Peyer's patch (tissue), 4 donors: Measurements from ENCODE around the gene ATXN1.

Experiments
- CTCF ChIP-seq, 6 experiments: fragments of 450-650 bp in 4 of 6; fragments of 200-600 bp in 2 of 6; sonication (generic) in 1 of 6; IDR thresholded peaks; one replicate each; pipeline ENCODE4 v1.5.1; 2017 to 2019; ENCODE audit warnings: antibody characterized with exemption in 6 of 6, mild to moderate bottlenecking in 3 of 6, moderate library complexity in 1 of 6
- POLR2A ChIP-seq, 2 donors: fragments of 450-650 bp; IDR thresholded peaks; one replicate each; pipeline ENCODE4 v1.5.1; 2017; ENCODE audit warnings: antibody characterized with exemption in 2 of 2, mild to moderate bottlenecking in 2 of 2, moderate library complexity in 2 of 2

- TF ChIP-seq CTCF (IDR thresholded peaks at IDR 0.05) (no peak), POLR2A (IDR thresholded peaks at IDR 0.05) (no peak)
Measured at GRCh38 chr6:16427124-16427523, 334.1 kb downstream of the ATXN1 start.
